ENCODE measurements around the gene XIST.
"Not testable (repeated sequence)": the region's sequence is repeated elsewhere in the genome, so short reads cannot be mapped to it uniquely, and the experiment has no call there.

The XIST gene

GRCh38 chrX:73838123-73838522, 14.4 kb downstream of the XIST start:
- no peak for DNase-seq

DNA sequence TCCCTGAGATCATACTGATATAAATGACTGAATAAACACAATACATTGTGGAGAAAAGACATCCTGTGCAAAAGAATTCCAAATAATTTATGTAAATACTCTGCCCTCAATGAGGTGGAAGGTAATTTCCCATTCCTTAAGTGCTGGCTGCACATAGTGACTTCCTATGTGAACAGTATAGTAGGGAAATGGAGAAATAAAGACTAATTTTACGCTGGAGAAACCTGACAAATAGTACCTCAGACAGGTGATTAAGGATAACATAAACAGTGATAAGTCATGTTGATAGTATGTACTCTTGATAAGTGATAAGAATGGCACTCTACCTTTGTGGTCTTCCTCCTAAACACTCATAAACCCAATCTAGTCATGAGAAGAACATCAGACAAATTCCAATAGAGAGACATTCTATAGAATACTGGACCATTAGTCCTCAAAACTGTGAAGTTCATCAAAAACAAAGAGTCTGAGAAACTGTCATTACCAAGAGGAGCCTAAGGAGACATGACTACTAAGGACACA, 15.5 kb downstream of the XIST start:
- DNase-seq = no peak

DNA sequence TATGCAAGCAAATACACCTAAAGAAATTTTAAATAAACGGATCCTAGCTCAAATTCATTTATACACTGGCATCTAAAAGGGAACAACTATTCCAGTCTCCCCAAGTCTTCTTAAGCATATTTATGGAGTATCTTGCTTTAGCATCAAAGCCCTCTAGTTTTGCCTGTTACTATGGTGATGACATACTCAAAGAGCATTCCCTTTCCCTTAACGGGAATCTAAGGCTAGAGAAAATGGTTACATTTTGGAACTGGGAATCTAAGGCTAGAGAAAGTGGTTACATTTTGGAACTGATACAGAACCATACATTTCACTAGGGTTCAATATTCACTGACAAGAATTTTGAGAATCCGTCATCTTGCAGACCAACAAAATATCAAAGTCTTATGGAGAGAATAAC, 18.3 kb downstream of the XIST start:
- no peak for DNase-seq

DNA sequence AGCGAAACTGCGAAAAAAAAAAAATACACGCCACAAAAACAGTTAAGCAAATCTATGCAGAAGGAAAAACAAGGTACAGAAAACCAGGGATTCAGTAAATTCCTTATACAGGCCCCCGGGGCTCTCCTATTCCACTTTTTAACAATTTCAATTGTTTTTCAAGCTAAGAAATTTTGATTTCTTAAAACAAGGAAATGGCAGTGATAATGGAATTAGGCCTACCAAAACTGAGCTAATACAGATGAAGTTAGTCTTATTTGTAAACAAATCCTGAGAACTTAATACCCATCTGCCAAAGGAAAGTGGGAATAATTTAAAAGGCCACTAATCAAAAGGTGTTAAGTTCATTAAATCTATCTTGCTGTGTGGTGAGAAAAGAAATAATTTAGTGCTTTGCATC, 20.2 kb downstream of the XIST start:
- DNase-seq = no peak

- no peak for DNase-seq
Observed at GRCh38 chrX:73831500-73831899, 21.0 kb downstream of the XIST start.

GRCh38 chrX:73830489-73831414, 21.8 kb downstream of the XIST start:
- DNase-seq = no peak

- DNase-seq = no peak
Observed at GRCh38 chrX:73829890-73830466, 22.5 kb downstream of the XIST start.

- DNase-seq = no peak
Observed at GRCh38 chrX:73828080-73828720, 24.3 kb downstream of the XIST start.

DNA sequence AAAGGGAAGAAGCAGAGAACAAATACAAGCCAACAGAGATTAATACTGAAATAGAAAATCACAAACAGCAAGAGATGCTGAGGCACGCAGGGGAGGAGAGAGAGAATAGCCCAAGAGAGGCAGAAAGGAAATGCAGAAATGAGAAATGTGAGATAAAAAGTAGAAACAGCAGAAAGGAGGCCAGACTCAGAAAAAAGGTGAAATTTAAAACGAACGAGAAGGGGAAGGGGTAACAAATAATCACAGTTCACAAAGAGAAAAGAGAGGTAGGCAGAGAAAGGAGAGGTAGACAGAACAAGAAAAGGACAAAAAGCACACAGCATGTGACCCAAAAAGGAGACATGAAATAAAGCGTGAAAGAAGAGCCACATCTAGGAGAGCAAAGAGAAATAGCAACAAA, 25.1 kb downstream of the XIST start:
- DNase-seq = no peak

DNA sequence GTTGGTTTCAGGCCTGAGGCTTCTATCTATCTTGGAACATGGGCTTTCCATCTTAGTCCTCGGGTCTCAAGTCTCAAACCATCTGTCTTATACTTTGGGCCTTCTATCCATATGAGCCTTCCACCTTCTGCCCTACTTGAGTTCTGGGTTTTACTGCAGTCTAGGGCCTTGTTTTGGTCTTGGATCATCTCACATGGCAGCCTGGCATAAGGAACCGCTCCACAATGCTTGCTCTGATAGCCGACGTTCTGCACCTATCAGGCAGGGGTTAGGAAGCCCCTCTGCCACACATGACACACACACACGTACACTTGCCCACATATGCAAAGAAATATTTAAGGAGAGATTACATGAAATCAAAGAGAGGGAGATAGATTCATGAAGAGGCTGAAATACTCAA, 25.5 kb downstream of the XIST start:
- no peak for DNase-seq

GRCh38 chrX:73825569-73825968, 26.9 kb downstream of the XIST start:
- DNase-seq = no peak

DNA sequence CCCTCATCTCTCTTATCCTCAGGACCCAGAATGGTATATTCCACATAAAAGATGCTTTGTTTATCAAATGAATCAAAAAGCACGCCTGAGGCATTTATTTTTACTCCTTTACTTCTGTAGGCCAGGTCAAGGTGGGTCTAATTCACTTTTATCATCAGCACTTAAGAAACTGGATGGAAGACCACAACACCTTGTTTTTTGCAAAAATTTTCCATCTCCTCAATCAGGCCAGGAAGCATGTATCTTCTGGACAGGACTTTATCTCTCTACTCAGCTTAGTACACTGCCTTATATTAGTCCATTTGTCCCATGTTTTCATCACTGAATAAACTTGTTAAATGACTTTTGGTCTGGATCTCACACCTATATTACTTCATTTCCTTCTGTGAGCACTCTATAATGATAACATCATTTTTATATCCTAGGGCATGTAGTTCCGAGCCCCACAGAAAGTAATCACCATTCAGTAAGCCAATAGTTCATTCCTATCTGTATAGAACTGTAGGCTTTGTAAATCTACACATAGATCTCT, 29.0 kb downstream of the XIST start:
- DNase-seq = no peak

DNA sequence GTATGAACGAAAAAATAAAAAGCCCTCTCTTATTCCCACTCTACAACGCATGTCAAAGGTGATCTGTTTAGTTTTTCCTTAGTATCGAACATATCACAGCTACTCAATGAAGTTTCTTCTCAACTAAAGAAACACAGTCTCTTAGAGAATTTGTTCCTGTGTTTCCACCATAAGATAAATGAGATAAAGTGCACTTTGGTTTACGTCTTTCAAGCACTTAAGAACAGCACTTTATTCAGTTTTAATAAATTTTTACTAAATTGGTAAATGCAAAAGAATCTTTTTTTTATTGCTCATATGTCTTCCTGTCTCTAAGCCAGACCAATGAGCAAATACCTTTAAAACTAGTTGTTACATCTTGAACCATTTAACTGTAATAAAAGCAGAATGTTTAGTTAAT, 29.7 kb downstream of the XIST start:
- DNase-seq = no peak

GRCh38 chrX:73821921-73822559, 30.5 kb downstream of the XIST start:
- DNase-seq = no peak

DNA sequence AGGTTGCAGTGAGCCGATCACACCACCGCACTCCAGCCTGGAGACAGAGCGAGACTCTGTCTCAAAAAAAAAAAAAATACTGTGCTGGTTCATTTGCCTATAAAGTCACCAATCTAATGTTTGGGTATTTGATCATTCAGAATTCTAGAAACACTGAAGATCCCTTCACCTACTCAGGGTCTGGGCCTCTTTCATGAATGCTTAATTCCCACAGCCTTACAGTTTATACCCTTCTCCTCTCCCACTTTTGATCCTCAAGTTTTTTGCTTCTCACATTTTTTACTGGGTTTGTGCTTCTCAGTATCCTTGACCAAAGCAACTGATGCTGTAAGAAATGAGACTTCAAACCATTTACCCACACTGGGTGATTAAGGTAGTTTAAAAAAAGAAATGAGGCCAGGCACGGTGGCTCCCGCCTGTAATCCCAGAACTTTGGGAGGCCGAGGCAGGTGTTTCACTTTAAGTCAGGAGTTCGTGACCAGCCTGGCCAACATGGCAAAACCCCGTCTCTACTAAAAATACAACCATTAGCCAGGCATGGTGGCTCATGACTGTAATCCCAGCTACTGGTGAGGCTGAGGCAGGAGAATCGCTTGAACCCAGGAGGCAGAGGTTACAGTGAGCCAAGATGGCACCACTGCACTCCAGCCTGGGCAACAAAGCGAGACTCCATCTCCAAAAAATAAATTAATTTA, 32.5 kb downstream of the XIST start:
- not testable (repeated sequence) for DNase-seq

- DNase-seq = no peak
Observed at GRCh38 chrX:73818200-73819116, 34.1 kb downstream of the XIST start.

DNA sequence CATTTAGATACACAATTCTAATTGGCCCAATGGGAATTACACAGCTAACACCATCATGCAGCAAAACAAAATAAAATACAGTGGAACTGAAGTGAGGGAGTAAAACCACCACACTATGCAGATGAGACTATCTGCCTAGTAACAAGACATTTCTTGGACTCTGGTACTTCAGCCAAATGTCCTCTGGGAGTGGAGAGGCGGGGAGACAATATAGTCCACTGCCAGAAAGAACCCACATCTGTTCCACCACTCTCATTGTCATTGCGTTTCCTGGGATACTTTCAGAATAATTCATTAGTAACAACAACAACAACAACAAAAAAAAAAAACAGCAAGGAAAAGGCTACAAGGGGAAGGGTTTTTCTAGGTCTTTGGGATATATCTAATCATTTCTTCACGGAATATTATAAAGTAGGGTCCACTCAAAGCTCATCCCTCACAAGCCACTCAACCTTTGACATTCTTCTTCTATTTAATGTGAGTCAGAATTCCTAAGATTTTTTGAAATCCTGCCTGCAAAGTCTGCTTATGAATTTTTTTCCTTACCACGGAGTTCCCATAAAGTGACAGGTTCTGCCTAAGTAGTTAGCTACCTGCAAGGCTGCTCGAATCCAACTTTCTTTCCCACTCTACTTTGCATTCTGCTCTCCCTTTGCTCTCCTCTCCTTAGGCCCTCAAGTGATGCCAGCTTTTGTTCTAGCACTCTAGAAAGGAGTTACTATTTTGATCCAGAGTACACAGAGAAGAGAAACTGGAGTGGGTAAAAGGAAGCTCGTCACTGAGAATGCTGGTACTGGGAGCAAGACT, 34.9 kb downstream of the XIST start:
- DNase-seq = no peak

DNA sequence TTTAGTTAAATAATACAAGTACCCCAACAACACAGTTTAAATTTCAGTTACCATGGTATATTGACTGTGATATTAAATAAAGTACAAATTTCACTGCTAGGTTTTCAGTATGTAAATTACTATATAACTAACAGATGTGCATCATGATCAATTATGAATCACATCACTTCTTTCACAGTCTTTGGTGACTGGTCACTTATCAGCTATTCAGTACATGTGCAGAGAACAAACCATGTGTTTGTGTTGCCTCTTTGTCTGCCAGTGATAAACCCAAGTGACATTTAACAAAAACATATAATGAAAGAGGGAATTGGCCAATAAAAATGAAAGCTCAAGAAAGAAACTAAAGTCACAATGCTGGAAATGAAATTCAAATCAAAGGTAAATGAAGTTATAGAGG, 40.3 kb downstream of the XIST start:
- no peak for DNase-seq

DNA sequence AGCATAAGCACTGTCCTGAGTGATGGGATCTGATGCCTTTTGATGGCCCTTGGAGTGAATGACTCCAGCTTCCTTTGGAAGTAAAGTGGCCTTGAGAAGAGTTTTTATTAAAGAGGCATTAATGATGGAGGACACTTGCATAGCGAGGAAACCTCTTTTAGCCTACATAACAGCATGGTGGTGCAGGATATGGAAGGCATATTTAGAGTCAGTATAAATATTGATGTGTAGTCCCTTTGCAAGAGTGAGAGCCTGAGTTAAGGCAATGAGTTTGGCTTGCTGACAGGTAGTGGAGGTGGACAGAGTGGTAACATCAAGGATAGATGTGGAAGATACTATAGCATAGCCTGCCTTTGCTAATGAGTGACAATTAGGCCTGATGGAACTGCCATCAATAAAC, 48.4 kb downstream of the XIST start:
- DNase-seq = not testable (repeated sequence)

DNA sequence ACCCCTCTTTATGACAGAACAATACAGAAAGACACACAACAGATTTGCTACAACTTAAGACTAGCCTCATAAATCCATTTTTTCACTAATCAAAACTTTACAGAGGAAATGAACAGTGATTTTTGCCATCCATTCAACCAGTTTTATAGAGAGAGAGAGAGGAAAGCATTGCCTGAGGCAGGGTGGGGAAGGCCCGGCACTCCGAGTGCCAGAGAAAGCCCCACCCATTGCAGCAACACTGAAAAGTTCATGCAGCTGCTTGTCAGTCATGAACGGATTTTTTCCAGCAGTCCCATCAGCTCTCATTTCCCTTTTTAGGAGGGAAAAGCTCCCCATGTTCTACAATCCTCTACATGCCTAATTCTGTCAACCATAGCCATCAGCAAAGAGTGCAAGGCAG, 52.6 kb downstream of the XIST start:
- no peak for DNase-seq

All from DMS79 treated with DMSO at 0.1 percent for 48 hours (cell line).